HEK293 (cell line): ENCODE measurements around the gene NDUFB6.
"Not testable (repeated sequence)": the region's sequence is repeated elsewhere in the genome, so short reads cannot be mapped to it uniquely, and the experiment has no call there.

Experiments
- CTCF ChIA-PET: fragments of 350-600 bp; formaldehyde crosslinking; extraction: SDS; loops from one replicate; lab custom pipeline; 2021; ENCODE audit warnings: antibody characterized with exemption; lab: Yijun Ruan, JAX
- POLR2A ChIA-PET: fragments of 300-600 bp; formaldehyde crosslinking; extraction: SDS; loops from one replicate; lab custom pipeline; 2020; ENCODE audit warnings: antibody characterized with exemption, inconsistent platforms; lab: Yijun Ruan, JAX
- H3K27ac ChIP-seq: fragments of 200-500 bp; sonication (Bioruptor generic); 2 replicates; pipeline ENCODE4 v1.5.1; 2014; ENCODE audit warnings: low read depth, low read length, control low read depth, inconsistent platforms; ENCODE audit errors: extremely low read depth
- H3K36me3 ChIP-seq, 2 experiments: fragments of 200-500 bp in 1 of 2; sonication (Bioruptor generic) in 1 of 2; 1 replicate in 1 of 2; 2 replicates in 1 of 2; pipeline ENCODE4 v1.5.1; 2014 to 2017; ENCODE audit warnings: inconsistent platforms in 2 of 2, low read length in 2 of 2; ENCODE audit not compliant: control insufficient read depth in 2 of 2, insufficient read depth in 1 of 2
- H3K4me1 ChIP-seq: fragments of 200-500 bp; sonication (Bioruptor generic); 2 replicates; pipeline ENCODE4 v1.5.1; 2014; ENCODE audit warnings: mild to moderate bottlenecking, low read length, inconsistent platforms; ENCODE audit not compliant: control insufficient read depth, insufficient read depth
- H3K4me3 ChIP-seq: 2 replicates; pipeline ENCODE4 v1.5.1; 2011; ENCODE audit warnings: low read depth, mild to moderate bottlenecking, control low read depth, low read length, moderate library complexity
- H3K9me3 ChIP-seq: fragments of 200-500 bp; sonication (Bioruptor generic); 2 replicates; pipeline ENCODE4 v1.5.1; 2014; ENCODE audit warnings: low read depth, low read length, inconsistent platforms; ENCODE audit not compliant: control insufficient read depth, insufficient read depth
- EGR2 ChIP-seq: fragments of 450-650 bp; formaldehyde crosslinking; IDR thresholded peaks from 2 replicates; pipeline ENCODE4 v1.5.1; 2016; ENCODE audit warnings: low read depth, missing biosample characterization, missing genetic modification characterization
- HOXC10 ChIP-seq: sonication (generic); formaldehyde crosslinking; IDR thresholded peaks from 2 replicates; pipeline ENCODE4 v1.8.1; 2023; ENCODE audit warnings: mild to moderate bottlenecking, missing genetic modification reagents
- SP3 ChIP-seq: fragments of 450-650 bp; formaldehyde crosslinking; IDR thresholded peaks from 2 replicates; pipeline ENCODE4 v1.5.1; 2016; ENCODE audit warnings: missing biosample characterization, missing genetic modification characterization
- YY2 ChIP-seq: fragments of 450-650 bp; formaldehyde crosslinking; IDR thresholded peaks from 2 replicates; pipeline ENCODE4 v1.5.1; 2016; ENCODE audit warnings: missing biosample characterization, missing genetic modification characterization
- ZFP3 ChIP-seq: fragments of 450-650 bp; formaldehyde crosslinking; IDR thresholded peaks from 2 replicates; pipeline ENCODE4 v1.5.1; 2016; ENCODE audit warnings: low read depth, missing biosample characterization, missing genetic modification characterization
- ZNF148 ChIP-seq: fragments of 450-650 bp; formaldehyde crosslinking; IDR thresholded peaks from 2 replicates; pipeline ENCODE4 v1.5.0; 2017; ENCODE audit warnings: missing biosample characterization, missing genetic modification characterization, borderline replicate concordance
- ZNF155 ChIP-seq: fragments of 450-650 bp; formaldehyde crosslinking; IDR thresholded peaks from 2 replicates; pipeline ENCODE4 v1.5.1; 2016; ENCODE audit warnings: missing biosample characterization, missing genetic modification characterization
- ZNF18 ChIP-seq: fragments of 450-650 bp; formaldehyde crosslinking; IDR thresholded peaks from 2 replicates; pipeline ENCODE4 v1.5.1; 2016; ENCODE audit warnings: missing biosample characterization, missing genetic modification characterization
- ZNF248 ChIP-seq: fragments of 450-650 bp; formaldehyde crosslinking; IDR thresholded peaks from 2 replicates; pipeline ENCODE4 v1.5.1; 2017; ENCODE audit warnings: missing biosample characterization, missing genetic modification characterization
- ZNF280C ChIP-seq: fragments of 450-650 bp; formaldehyde crosslinking; IDR thresholded peaks from 2 replicates; pipeline ENCODE4 v1.5.1; 2016; ENCODE audit warnings: missing biosample characterization, missing genetic modification characterization
- ZNF398 ChIP-seq: fragments of 450-650 bp; formaldehyde crosslinking; IDR thresholded peaks from 2 replicates; pipeline ENCODE4 v1.5.1; 2017; ENCODE audit warnings: missing biosample characterization, missing genetic modification characterization
- ZNF529 ChIP-seq: fragments of 450-650 bp; formaldehyde crosslinking; IDR thresholded peaks from 2 replicates; pipeline ENCODE4 v1.5.1; 2017; ENCODE audit warnings: missing genetic modification characterization, missing biosample characterization; ENCODE audit not compliant: insufficient replicate concordance
- ZNF560 ChIP-seq: fragments of 450-650 bp; formaldehyde crosslinking; IDR thresholded peaks from 2 replicates; pipeline ENCODE4 v1.5.1; 2017; ENCODE audit warnings: missing biosample characterization, missing genetic modification characterization, borderline replicate concordance
- ZNF768 ChIP-seq: fragments of 450-650 bp; formaldehyde crosslinking; IDR thresholded peaks from 2 replicates; pipeline ENCODE4 v1.5.1; 2018; ENCODE audit warnings: missing biosample characterization, mild to moderate bottlenecking, missing genetic modification characterization
- ZSCAN18 ChIP-seq: fragments of 450-650 bp; formaldehyde crosslinking; IDR thresholded peaks from 2 replicates; pipeline ENCODE4 v1.5.1; 2016; ENCODE audit warnings: missing biosample characterization, missing genetic modification characterization
- ZSCAN30 ChIP-seq: fragments of 450-650 bp; IDR thresholded peaks from 2 replicates; pipeline ENCODE4 v1.5.1; 2018; ENCODE audit warnings: missing biosample characterization, mild to moderate bottlenecking, missing genetic modification characterization, moderate library complexity

The NDUFB6 gene

GRCh38 chr9:32524558-32524891 is 48.4 kb downstream of the NDUFB6 start:
- H3K9me3 ChIP-seq, H3K36me3 ChIP-seq, H3K27ac ChIP-seq, H3K4me3 ChIP-seq, H3K4me1 ChIP-seq: not testable (repeated sequence)
- ChIA-PET CTCF (interaction anchor here (0.9 to 9.6 kb wide), 7 partner anchors 36 to 449 kb away, joined by 3 to 130 read pairs (median 12); partner anchors contain the start of gene ACO1), POLR2A (interaction anchor here (0.6 to 2.8 kb wide), 4 partner anchors 16 to 140 kb away, joined by 3 to 36 read pairs (median 18); partner anchors contain the start of genes ACO1 and SMIM27)

- Histone ChIP-seq H3K9me3 (no peaks in the 10 kb centered on the region), H3K4me1 (peaks cover 4% of the 10 kb centered on the region; the same call in 1 of the 2 replicates), H3K36me3 (no peaks in the 10 kb centered on the region), H3K27ac (no peak overlapping the region), H3K4me3 (no peak overlapping the region)
- ChIA-PET POLR2A (no interaction called here), CTCF (interaction anchor here (9.6 kb wide), 1 partner anchor 146 kb away, joined by 130 read pairs; no protein-coding TSS in a partner anchor)
- TF ChIP-seq ZNF148 (tag by site-specific recombination) (no peak), YY2 (tag by site-specific recombination) (no peak), ZNF155 (no peak), ZSCAN18 (tag by site-specific recombination) (no peak), ZSCAN30 (tag by site-specific recombination) (no peak), ZNF18 (tag by site-specific recombination) (no peak), ZNF560 (no peak), ZFP3 (no peak), ZNF248 (tag by site-specific recombination) (no peak), SP3 (tag by site-specific recombination) (no peak), ZNF768 (tag by site-specific recombination) (no peak), ZNF398 (tag by site-specific recombination) (no peak), ZNF529 (tag by site-specific recombination) (no peak), EGR2 (tag by site-specific recombination) (no peak), ZNF280C (tag by site-specific recombination) (no peak), HOXC10 (CRISPR knock-in tag) (no peak)
Measured at GRCh38 chr9:32523910-32524309, 49.0 kb downstream of the NDUFB6 start.
